Measurements from ENCODE around the gene BEAN1.

DNA sequence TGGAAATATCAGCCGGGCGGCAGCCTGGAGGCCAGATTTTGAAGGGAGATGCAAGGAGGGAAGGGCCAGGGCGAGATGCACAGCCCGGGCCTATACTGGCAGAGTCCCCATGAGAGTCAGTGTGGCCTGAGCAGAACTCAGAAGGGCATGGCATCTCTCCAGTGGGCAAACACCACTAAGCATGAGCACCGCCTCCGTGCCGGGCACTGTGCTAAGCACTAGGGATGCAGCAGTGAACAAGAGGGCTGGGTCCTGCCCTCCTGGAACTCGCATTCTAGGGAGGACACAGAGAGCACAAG, 89.4 kb downstream of the BEAN1 start:
- TF ChIP-seq JUN (CRISPR knock-in tag; IDR thresholded peaks at IDR 0.05) (no peak), CBFB (CRISPR knock-in tag; IDR thresholded peaks at IDR 0.05; ENCODE audit: low read depth) (no peak), KAT7 (CRISPR knock-in tag; IDR thresholded peaks at IDR 0.05; ENCODE audit: borderline replicate concordance) (no peak), E2F1 (CRISPR knock-in tag; IDR thresholded peaks at IDR 0.05) (no peak), ETV6 (CRISPR knock-in tag; IDR thresholded peaks at IDR 0.05) (no peak), ZBTB21 (CRISPR knock-in tag; IDR thresholded peaks at IDR 0.05; ENCODE audit: borderline replicate concordance) (no peak), ZNF232 (CRISPR knock-in tag; IDR thresholded peaks at IDR 0.05) (no peak), TEAD4 (CRISPR knock-in tag; IDR thresholded peaks at IDR 0.05) (no peak), IRF2 (CRISPR knock-in tag; IDR thresholded peaks at IDR 0.05; ENCODE audit: borderline replicate concordance, low read depth) (no peak)
- TF ChIP-seq, protein P1, sequence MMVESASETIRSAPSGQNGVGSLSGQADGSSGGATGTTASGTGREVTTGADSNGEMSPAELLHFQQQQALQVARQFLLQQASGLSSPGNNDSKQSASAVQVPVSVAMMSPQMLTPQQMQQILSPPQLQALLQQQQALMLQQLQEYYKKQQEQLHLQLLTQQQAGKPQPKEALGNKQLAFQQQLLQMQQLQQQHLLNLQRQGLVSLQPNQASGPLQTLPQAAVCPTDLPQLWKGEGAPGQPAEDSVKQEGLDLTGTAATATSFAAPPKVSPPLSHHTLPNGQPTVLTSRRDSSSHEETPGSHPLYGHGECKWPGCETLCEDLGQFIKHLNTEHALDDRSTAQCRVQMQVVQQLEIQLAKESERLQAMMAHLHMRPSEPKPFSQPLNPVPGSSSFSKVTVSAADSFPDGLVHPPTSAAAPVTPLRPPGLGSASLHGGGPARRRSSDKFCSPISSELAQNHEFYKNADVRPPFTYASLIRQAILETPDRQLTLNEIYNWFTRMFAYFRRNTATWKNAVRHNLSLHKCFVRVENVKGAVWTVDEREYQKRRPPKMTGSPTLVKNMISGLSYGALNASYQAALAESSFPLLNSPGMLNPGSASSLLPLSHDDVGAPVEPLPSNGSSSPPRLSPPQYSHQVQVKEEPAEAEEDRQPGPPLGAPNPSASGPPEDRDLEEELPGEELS (CRISPR knock-in tag; IDR thresholded peaks at IDR 0.05), result no peak
- TF ChIP-seq, protein P2, sequence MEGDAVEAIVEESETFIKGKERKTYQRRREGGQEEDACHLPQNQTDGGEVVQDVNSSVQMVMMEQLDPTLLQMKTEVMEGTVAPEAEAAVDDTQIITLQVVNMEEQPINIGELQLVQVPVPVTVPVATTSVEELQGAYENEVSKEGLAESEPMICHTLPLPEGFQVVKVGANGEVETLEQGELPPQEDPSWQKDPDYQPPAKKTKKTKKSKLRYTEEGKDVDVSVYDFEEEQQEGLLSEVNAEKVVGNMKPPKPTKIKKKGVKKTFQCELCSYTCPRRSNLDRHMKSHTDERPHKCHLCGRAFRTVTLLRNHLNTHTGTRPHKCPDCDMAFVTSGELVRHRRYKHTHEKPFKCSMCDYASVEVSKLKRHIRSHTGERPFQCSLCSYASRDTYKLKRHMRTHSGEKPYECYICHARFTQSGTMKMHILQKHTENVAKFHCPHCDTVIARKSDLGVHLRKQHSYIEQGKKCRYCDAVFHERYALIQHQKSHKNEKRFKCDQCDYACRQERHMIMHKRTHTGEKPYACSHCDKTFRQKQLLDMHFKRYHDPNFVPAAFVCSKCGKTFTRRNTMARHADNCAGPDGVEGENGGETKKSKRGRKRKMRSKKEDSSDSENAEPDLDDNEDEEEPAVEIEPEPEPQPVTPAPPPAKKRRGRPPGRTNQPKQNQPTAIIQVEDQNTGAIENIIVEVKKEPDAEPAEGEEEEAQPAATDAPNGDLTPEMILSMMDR (IDR thresholded peaks at IDR 0.05), result no peak

Data from WTC11 (cell line).